Left ventricle myocardium inferior (tissue), 1 donor: ENCODE data around the gene KMT2A. TPM values are rescaled to one million over a fixed set of nuclear protein-coding genes. Genes with fewer than 3 reads are reported as not detected.

ENCODE experiments used
- DNase-seq: peaks from one replicate; pipeline ENCODE4 v3.0.0-alpha.2; 2020
- H3K27ac ChIP-seq: fragments of 200-600 bp; replicated peaks from 2 replicates; pipeline ENCODE4 v1.8.0; 2021
- H3K27me3 ChIP-seq: fragments of 200-600 bp; 2 replicates; pipeline ENCODE4 v1.8.0; 2021; ENCODE audit warnings: low read depth
- H3K36me3 ChIP-seq: fragments of 200-600 bp; 2 replicates; pipeline ENCODE4 v1.8.0; 2021
- H3K4me1 ChIP-seq: fragments of 200-600 bp; 2 replicates; pipeline ENCODE4 v1.8.0; 2021
- H3K4me3 ChIP-seq: fragments of 200-600 bp; 2 replicates; pipeline ENCODE4 v1.8.0; 2021; ENCODE audit warnings: mild to moderate bottlenecking, moderate library complexity
- H3K9me3 ChIP-seq: fragments of 200-600 bp; replicated peaks from 2 replicates; pipeline ENCODE4 v1.8.0; 2021
- intact Hi-C: fragments of 100-400 bp; cut with micrococcal nuclease; formaldehyde crosslinking; loops from one replicate; pipeline ENCODE4 v1.11.0; 2022
- total RNA-seq: library from RNA; stranded (reverse); fragmentation: NEBNext Ultra II Directional; extraction: Animal tissue kit (Norgen Biotek cat#: 25700); gene quantifications from one replicate; pipeline ENCODE4 v1.2.1, GENCODE V29; 2021
- TF ChIP-seq, protein P1 (sequence below): fragments of 200-600 bp; IDR thresholded peaks from 2 replicates; pipeline ENCODE4 v1.8.0; 2021; ENCODE audit warnings: antibody characterized with exemption, mild to moderate bottlenecking, borderline replicate concordance
- donor health status: DM: no; HTN: yes; CAD: no; lungs with severe emphysema.

Gene KMT2A
- total RNA-seq, 1 donor from 2014 or later = 21.0 TPM

DNA sequence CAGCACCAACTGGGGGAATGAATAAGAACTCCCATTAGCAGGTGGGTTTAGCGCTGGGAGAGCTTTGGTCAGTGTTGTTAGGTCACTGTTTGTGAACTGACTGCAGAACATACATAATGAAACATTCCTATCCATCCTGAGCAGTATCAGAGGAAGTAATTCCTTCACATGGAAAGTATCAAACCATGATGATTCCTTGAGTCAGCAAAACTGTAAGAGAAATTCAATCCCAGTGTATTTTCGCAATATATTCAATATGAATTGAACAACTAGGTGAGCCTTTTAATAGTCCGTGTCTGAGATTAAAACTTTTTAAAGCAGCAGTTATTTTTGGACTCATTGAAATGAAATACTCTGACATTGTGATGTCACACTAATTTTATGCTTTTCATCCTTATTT, 48.1 kb downstream of the KMT2A start:
- TF ChIP-seq, protein P1, sequence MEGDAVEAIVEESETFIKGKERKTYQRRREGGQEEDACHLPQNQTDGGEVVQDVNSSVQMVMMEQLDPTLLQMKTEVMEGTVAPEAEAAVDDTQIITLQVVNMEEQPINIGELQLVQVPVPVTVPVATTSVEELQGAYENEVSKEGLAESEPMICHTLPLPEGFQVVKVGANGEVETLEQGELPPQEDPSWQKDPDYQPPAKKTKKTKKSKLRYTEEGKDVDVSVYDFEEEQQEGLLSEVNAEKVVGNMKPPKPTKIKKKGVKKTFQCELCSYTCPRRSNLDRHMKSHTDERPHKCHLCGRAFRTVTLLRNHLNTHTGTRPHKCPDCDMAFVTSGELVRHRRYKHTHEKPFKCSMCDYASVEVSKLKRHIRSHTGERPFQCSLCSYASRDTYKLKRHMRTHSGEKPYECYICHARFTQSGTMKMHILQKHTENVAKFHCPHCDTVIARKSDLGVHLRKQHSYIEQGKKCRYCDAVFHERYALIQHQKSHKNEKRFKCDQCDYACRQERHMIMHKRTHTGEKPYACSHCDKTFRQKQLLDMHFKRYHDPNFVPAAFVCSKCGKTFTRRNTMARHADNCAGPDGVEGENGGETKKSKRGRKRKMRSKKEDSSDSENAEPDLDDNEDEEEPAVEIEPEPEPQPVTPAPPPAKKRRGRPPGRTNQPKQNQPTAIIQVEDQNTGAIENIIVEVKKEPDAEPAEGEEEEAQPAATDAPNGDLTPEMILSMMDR = no peak
- Histone ChIP-seq H3K36me3 (peaks cover 85% of the 10 kb centered on the region), H3K4me3 (no peak overlapping the region), H3K4me1 (no peaks in the 10 kb centered on the region), H3K27ac (no peak overlapping the region), H3K27me3 (no peaks in the 10 kb centered on the region), H3K9me3 (no peaks in the 10 kb centered on the region)
- DNase-seq = no peak
- intact Hi-C loops = no loop called here

GRCh38 chr11:118485273-118485672, 49.0 kb downstream of the KMT2A start:
- no peak overlapping the region for H3K4me3 ChIP-seq
- no peak overlapping the region for H3K27ac ChIP-seq
- no peaks in the 10 kb centered on the region for H3K4me1 ChIP-seq
- no peak for DNase-seq
- H3K9me3 ChIP-seq = no peaks in the 10 kb centered on the region
- peaks cover 85% of the 10 kb centered on the region for H3K36me3 ChIP-seq
- TF ChIP-seq, protein P1 = no peak
- H3K27me3 ChIP-seq = no peaks in the 10 kb centered on the region
- intact Hi-C loops = no loop called here

- Histone ChIP-seq H3K27me3 (no peaks in the 10 kb centered on the region), H3K36me3 (peaks cover 84% of the 10 kb centered on the region), H3K4me1 (peaks cover 9% of the 10 kb centered on the region), H3K27ac (no peak overlapping the region), H3K4me3 (no peak overlapping the region), H3K9me3 (no peaks in the 10 kb centered on the region)
- TF ChIP-seq, protein P1 = peak; percentile 80
- DNase-seq = peak; percentile 27
- intact Hi-C loops = no loop called here
Measured at GRCh38 chr11:118488480-118489109, 52.3 kb downstream of the KMT2A start.

- DNase-seq = no peak
- Histone ChIP-seq H3K36me3 (peaks cover 84% of the 10 kb centered on the region), H3K4me1 (peaks cover 13% of the 10 kb centered on the region), H3K4me3 (no peak overlapping the region), H3K27me3 (no peaks in the 10 kb centered on the region), H3K27ac (no peak overlapping the region), H3K9me3 (no peaks in the 10 kb centered on the region)
- intact Hi-C loops = loop anchor here (5.0 kb wide), 1 partner anchor 109 kb away; no protein-coding TSS in a partner anchor
- TF ChIP-seq, protein P1 = no peak
Measured at GRCh38 chr11:118491041-118491440, 54.7 kb downstream of the KMT2A start.

DNA sequence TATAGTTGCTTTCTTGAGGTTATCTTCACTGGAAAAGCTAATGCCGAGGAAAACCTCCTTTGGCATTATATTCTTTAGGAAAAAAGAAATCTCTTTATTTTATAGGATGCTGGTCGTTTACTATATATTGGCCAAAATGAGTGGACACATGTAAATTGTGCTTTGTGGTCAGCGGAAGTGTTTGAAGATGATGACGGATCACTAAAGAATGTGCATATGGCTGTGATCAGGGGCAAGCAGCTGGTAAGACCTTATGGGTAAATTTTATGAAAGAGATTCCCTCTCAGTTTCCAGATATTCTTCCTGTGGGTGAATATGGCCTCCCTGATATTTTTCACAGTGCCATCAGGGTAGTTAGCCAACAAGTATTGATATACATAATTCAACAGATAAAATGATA, 61.5 kb downstream of the KMT2A start:
- no peak for DNase-seq
- intact Hi-C loops = no loop called here
- H3K4me1 ChIP-seq = peaks cover 13% of the 10 kb centered on the region

More for the DNA sequence above, 61.5 kb downstream of the KMT2A start:
- peaks cover 99% of the 10 kb centered on the region for H3K36me3 ChIP-seq
- H3K27me3 ChIP-seq = no peaks in the 10 kb centered on the region
- H3K4me3 ChIP-seq = no peak overlapping the region
- no peak overlapping the region for H3K27ac ChIP-seq
- TF ChIP-seq, protein P1 = no peak
- no peaks in the 10 kb centered on the region for H3K9me3 ChIP-seq
